A204.1 (cell line): Measurements from ENCODE around the gene LHFPL4.
"Not testable (repeated sequence)": the region's sequence is repeated elsewhere in the genome, so short reads cannot be mapped to it uniquely, and the experiment has no call there.

Source experiments
- FAIRE-seq: peaks from 2 replicates; lab custom pipeline; 2012; peaks lifted over from hg19 to GRCh38; lab: Jason Lieb, UNC

Gene LHFPL4

GRCh38 chr3:9553021-9553947 lies at the start of gene LHFPL4:
LHFPL4 (minus strand) TSS chr3:9553822; CDS start chr3:9552679, 1,143 bp downstream.
- no peak for FAIRE-seq

- FAIRE-seq: no peak
These were observed 49.0 kb upstream of the LHFPL4 start for GRCh38 chr3:9602620-9603019.

- not testable (repeated sequence) for FAIRE-seq
These were observed 47.5 kb upstream of the LHFPL4 start for GRCh38 chr3:9601006-9601581.

- no peak for FAIRE-seq
These were observed 47.0 kb upstream of the LHFPL4 start for GRCh38 chr3:9600597-9600996.

GRCh38 chr3:9598783-9599387 lies 45.3 kb upstream of the LHFPL4 start:
- no peak for FAIRE-seq

GRCh38 chr3:9595877-9596276 lies 42.3 kb upstream of the LHFPL4 start:
- no peak for FAIRE-seq

GRCh38 chr3:9591781-9592180 lies 38.2 kb upstream of the LHFPL4 start:
- FAIRE-seq: not testable (repeated sequence)

GRCh38 chr3:9590282-9590791 lies 36.7 kb upstream of the LHFPL4 start:
- FAIRE-seq: no peak

GRCh38 chr3:9583792-9584191 lies 30.2 kb upstream of the LHFPL4 start:
- FAIRE-seq: no peak

GRCh38 chr3:9583371-9583770 lies 29.7 kb upstream of the LHFPL4 start:
- no peak for FAIRE-seq

- no peak for FAIRE-seq
These were observed 28.7 kb upstream of the LHFPL4 start for GRCh38 chr3:9582332-9582731.

GRCh38 chr3:9581742-9582141 lies 28.1 kb upstream of the LHFPL4 start:
- FAIRE-seq: no peak

- FAIRE-seq: no peak
These were observed 15.4 kb upstream of the LHFPL4 start for GRCh38 chr3:9569054-9569453.

- no peak for FAIRE-seq
These were observed 11.7 kb upstream of the LHFPL4 start for GRCh38 chr3:9565316-9565715.

- no peak for FAIRE-seq
These were observed 10.2 kb upstream of the LHFPL4 start for GRCh38 chr3:9563851-9564250.

- FAIRE-seq: not testable (repeated sequence)
These were observed 6.4 kb upstream of the LHFPL4 start for GRCh38 chr3:9560056-9560455.

GRCh38 chr3:9553948-9554513 lies 409 bp upstream of the LHFPL4 start:
- FAIRE-seq: no peak

GRCh38 chr3:9552252-9552999 lies 1.2 kb downstream of the LHFPL4 start:
- no peak for FAIRE-seq

- no peak for FAIRE-seq
These were observed 2.6 kb downstream of the LHFPL4 start for GRCh38 chr3:9550999-9551398.

- no peak for FAIRE-seq
These were observed 4.0 kb downstream of the LHFPL4 start for GRCh38 chr3:9549600-9549999.

GRCh38 chr3:9548991-9549390 lies 4.6 kb downstream of the LHFPL4 start:
- no peak for FAIRE-seq

GRCh38 chr3:9542182-9542581 lies 11.4 kb downstream of the LHFPL4 start:
- no peak for FAIRE-seq
